Gastroesophageal sphincter (tissue), 3 donors: Measurements from ENCODE around the gene SBK2.

ENCODE experiments used
- CTCF ChIP-seq, 4 experiments: fragments of 200-600 bp in 2 of 4; fragments of 450-650 bp in 2 of 4; sonication (generic) in 1 of 4; IDR thresholded peaks; one replicate each; pipeline ENCODE4 v1.5.1; 2017 to 2019; ENCODE audit warnings: antibody characterized with exemption in 4 of 4, mild to moderate bottlenecking in 2 of 4, moderate library complexity in 2 of 4
- POLR2AphosphoS5 ChIP-seq: sonication (generic); formaldehyde crosslinking; IDR thresholded peaks from one replicate; pipeline ENCODE4 v1.6.1; 2017; ENCODE audit warnings: antibody characterized with exemption

- no peak for TF ChIP-seq CTCF (IDR thresholded peaks at IDR 0.05)
- TF ChIP-seq POLR2AphosphoS5 = peak; percentile 78
These were observed 10.1 kb upstream of the SBK2 start for GRCh38 chr19:55546822-55547614.
